Activated T-helper 17 cell treated with anti-CD3 and anti-CD28 coated beads, Interleukin-2, amount 50 U/mL, for 72 hours (primary cell): ENCODE measurements around the gene PCSK5. TPM values are rescaled to one million over a fixed set of nuclear protein-coding genes. Genes with fewer than 3 reads are reported as not detected.

ENCODE experiments used
- ATAC-seq: fragments of 150-1000 bp; cut with Tn5 transposase; replicated peaks from 2 replicates; pipeline ENCODE4 v1.10.0; 2021; ENCODE audit warnings: mild to moderate bottlenecking, moderate library complexity
- H3K27ac Mint-ChIP-seq: one replicate; pipeline ENCODE4 v1.8.0; 2022; ENCODE audit warnings: mixed read lengths
- H3K27me3 Mint-ChIP-seq: one replicate; pipeline ENCODE4 v1.8.0; 2022; ENCODE audit warnings: mixed read lengths
- H3K36me3 Mint-ChIP-seq: one replicate; pipeline ENCODE4 v1.8.0; 2022; ENCODE audit warnings: low read depth, mild to moderate bottlenecking, mixed read lengths
- H3K4me1 Mint-ChIP-seq: one replicate; pipeline ENCODE4 v1.8.0; 2022; ENCODE audit warnings: mixed read lengths
- H3K4me3 Mint-ChIP-seq: one replicate; pipeline ENCODE4 v1.8.0; 2022; ENCODE audit warnings: mild to moderate bottlenecking, mixed read lengths
- H3K9me3 Mint-ChIP-seq: one replicate; pipeline ENCODE4 v1.8.0; 2022; ENCODE audit warnings: mixed read lengths
- total RNA-seq, 2 donors: library from RNA; stranded (reverse); gene quantifications; one replicate each; pipeline ENCODE4 v1.2.3, GENCODE V29; 2022

The PCSK5 gene
- total RNA-seq, 2 donors from 2014 or later = 1.6 to 3.8 TPM

- ATAC-seq = peak; percentile 67
- Mint-ChIP-seq H3K27me3 (no peaks in the 10 kb centered on the region), H3K4me3 (no peak overlapping the region), H3K36me3 (no peaks in the 10 kb centered on the region), H3K4me1 (no peaks in the 10 kb centered on the region), H3K27ac (no peak overlapping the region), H3K9me3 (no peaks in the 10 kb centered on the region)
Measured at GRCh38 chr9:76136986-76137385, 246.5 kb downstream of the PCSK5 start.

- H3K4me3 Mint-ChIP-seq = no peak overlapping the region
- no peak overlapping the region for H3K27ac Mint-ChIP-seq
- no peaks in the 10 kb centered on the region for H3K36me3 Mint-ChIP-seq
- H3K4me1 Mint-ChIP-seq = no peaks in the 10 kb centered on the region
- no peaks in the 10 kb centered on the region for H3K9me3 Mint-ChIP-seq
- no peaks in the 10 kb centered on the region for H3K27me3 Mint-ChIP-seq
- no peak for ATAC-seq
Measured at GRCh38 chr9:76137931-76138330, 247.5 kb downstream of the PCSK5 start.

- Mint-ChIP-seq H3K27me3 (no peaks in the 10 kb centered on the region), H3K36me3 (no peaks in the 10 kb centered on the region), H3K4me1 (no peaks in the 10 kb centered on the region), H3K27ac (no peak overlapping the region), H3K9me3 (no peaks in the 10 kb centered on the region), H3K4me3 (no peak overlapping the region)
- ATAC-seq = no peak
Measured at GRCh38 chr9:76138360-76138759, 247.9 kb downstream of the PCSK5 start.

GRCh38 chr9:76143834-76144233 is 253.4 kb downstream of the PCSK5 start:
- H3K27me3 Mint-ChIP-seq = no peaks in the 10 kb centered on the region
- H3K4me1 Mint-ChIP-seq = no peaks in the 10 kb centered on the region
- H3K4me3 Mint-ChIP-seq = no peak overlapping the region
- no peak overlapping the region for H3K27ac Mint-ChIP-seq
- H3K36me3 Mint-ChIP-seq = no peaks in the 10 kb centered on the region
- no peak for ATAC-seq
- H3K9me3 Mint-ChIP-seq = no peaks in the 10 kb centered on the region

GRCh38 chr9:76150013-76150412 is 259.5 kb downstream of the PCSK5 start:
- Mint-ChIP-seq H3K4me3 (no peak overlapping the region), H3K36me3 (no peaks in the 10 kb centered on the region), H3K27me3 (no peaks in the 10 kb centered on the region), H3K27ac (no peak overlapping the region), H3K9me3 (no peaks in the 10 kb centered on the region), H3K4me1 (no peaks in the 10 kb centered on the region)
- no peak for ATAC-seq

- H3K9me3 Mint-ChIP-seq = no peaks in the 10 kb centered on the region
- H3K27ac Mint-ChIP-seq = no peak overlapping the region
- no peaks in the 10 kb centered on the region for H3K36me3 Mint-ChIP-seq
- no peak overlapping the region for H3K4me3 Mint-ChIP-seq
- H3K27me3 Mint-ChIP-seq = no peaks in the 10 kb centered on the region
- ATAC-seq = no peak
- H3K4me1 Mint-ChIP-seq = no peaks in the 10 kb centered on the region
Measured at GRCh38 chr9:76151267-76151666, 260.8 kb downstream of the PCSK5 start.

GRCh38 chr9:76153339-76153738 is 262.9 kb downstream of the PCSK5 start:
- no peaks in the 10 kb centered on the region for H3K27me3 Mint-ChIP-seq
- no peak overlapping the region for H3K4me3 Mint-ChIP-seq
- H3K9me3 Mint-ChIP-seq = no peaks in the 10 kb centered on the region
- H3K27ac Mint-ChIP-seq = no peak overlapping the region
- ATAC-seq = no peak
- no peaks in the 10 kb centered on the region for H3K4me1 Mint-ChIP-seq
- no peaks in the 10 kb centered on the region for H3K36me3 Mint-ChIP-seq

GRCh38 chr9:76153902-76154629 is 263.6 kb downstream of the PCSK5 start:
- Mint-ChIP-seq H3K27me3 (no peaks in the 10 kb centered on the region), H3K9me3 (no peaks in the 10 kb centered on the region), H3K4me3 (no peak overlapping the region), H3K36me3 (peaks cover 3% of the 10 kb centered on the region), H3K27ac (no peak overlapping the region), H3K4me1 (no peaks in the 10 kb centered on the region)
- ATAC-seq = no peak

GRCh38 chr9:76155361-76155760 is 264.9 kb downstream of the PCSK5 start:
- no peaks in the 10 kb centered on the region for H3K4me1 Mint-ChIP-seq
- peaks cover 16% of the 10 kb centered on the region for H3K36me3 Mint-ChIP-seq
- H3K27ac Mint-ChIP-seq = no peak overlapping the region
- ATAC-seq = no peak
- H3K9me3 Mint-ChIP-seq = no peaks in the 10 kb centered on the region
- no peaks in the 10 kb centered on the region for H3K27me3 Mint-ChIP-seq
- no peak overlapping the region for H3K4me3 Mint-ChIP-seq

- H3K36me3 Mint-ChIP-seq = peaks cover 37% of the 10 kb centered on the region
- no peaks in the 10 kb centered on the region for H3K9me3 Mint-ChIP-seq
- no peaks in the 10 kb centered on the region for H3K4me1 Mint-ChIP-seq
- no peak overlapping the region for H3K27ac Mint-ChIP-seq
- H3K4me3 Mint-ChIP-seq = no peak overlapping the region
- H3K27me3 Mint-ChIP-seq = no peaks in the 10 kb centered on the region
- no peak for ATAC-seq
Measured at GRCh38 chr9:76158713-76159112, 268.2 kb downstream of the PCSK5 start.

- H3K36me3 Mint-ChIP-seq = peaks cover 37% of the 10 kb centered on the region
- no peaks in the 10 kb centered on the region for H3K27me3 Mint-ChIP-seq
- no peak overlapping the region for H3K27ac Mint-ChIP-seq
- no peaks in the 10 kb centered on the region for H3K4me1 Mint-ChIP-seq
- no peak for ATAC-seq
- no peaks in the 10 kb centered on the region for H3K9me3 Mint-ChIP-seq
- H3K4me3 Mint-ChIP-seq = no peak overlapping the region
Measured at GRCh38 chr9:76159293-76159926, 268.9 kb downstream of the PCSK5 start.

GRCh38 chr9:76161106-76161505 is 270.6 kb downstream of the PCSK5 start:
- Mint-ChIP-seq H3K27me3 (no peaks in the 10 kb centered on the region), H3K4me3 (no peak overlapping the region), H3K9me3 (no peaks in the 10 kb centered on the region), H3K4me1 (no peaks in the 10 kb centered on the region), H3K36me3 (peaks cover 37% of the 10 kb centered on the region), H3K27ac (no peak overlapping the region)
- ATAC-seq = no peak

GRCh38 chr9:76161541-76161940 is 271.1 kb downstream of the PCSK5 start:
- no peaks in the 10 kb centered on the region for H3K4me1 Mint-ChIP-seq
- no peaks in the 10 kb centered on the region for H3K9me3 Mint-ChIP-seq
- H3K27ac Mint-ChIP-seq = no peak overlapping the region
- H3K4me3 Mint-ChIP-seq = no peak overlapping the region
- no peaks in the 10 kb centered on the region for H3K27me3 Mint-ChIP-seq
- peaks cover 37% of the 10 kb centered on the region for H3K36me3 Mint-ChIP-seq
- no peak for ATAC-seq

GRCh38 chr9:76162086-76162730 is 271.7 kb downstream of the PCSK5 start:
- H3K27me3 Mint-ChIP-seq = no peaks in the 10 kb centered on the region

More at GRCh38 chr9:76162086-76162730, 271.7 kb downstream of the PCSK5 start:
- H3K9me3 Mint-ChIP-seq = no peaks in the 10 kb centered on the region
- no peaks in the 10 kb centered on the region for H3K4me1 Mint-ChIP-seq
- no peak for ATAC-seq
- H3K27ac Mint-ChIP-seq = no peak overlapping the region
- peaks cover 37% of the 10 kb centered on the region for H3K36me3 Mint-ChIP-seq
- no peak overlapping the region for H3K4me3 Mint-ChIP-seq
